Measurements from ENCODE around the gene MPP3.

DNA sequence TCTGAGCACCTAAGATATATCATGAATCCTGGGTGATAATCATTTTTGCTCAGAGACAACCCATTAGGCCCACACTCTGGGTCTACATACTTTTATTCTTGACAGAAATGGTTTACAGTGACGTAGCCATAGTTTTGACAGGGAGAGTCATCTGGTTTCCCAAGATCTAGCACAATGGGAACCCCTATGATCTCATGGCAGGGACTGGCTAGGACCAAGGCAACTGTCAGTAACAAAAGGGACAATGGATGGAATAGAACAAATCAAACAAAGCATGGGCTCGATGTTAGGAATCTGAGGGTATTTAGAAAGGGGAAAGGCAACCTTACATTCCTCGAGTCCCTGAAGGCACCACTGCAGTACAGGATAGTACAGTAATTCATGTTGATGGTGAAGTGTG lies 32.2 kb downstream of the MPP3 start:
- TF ChIP-seq, protein P1, sequence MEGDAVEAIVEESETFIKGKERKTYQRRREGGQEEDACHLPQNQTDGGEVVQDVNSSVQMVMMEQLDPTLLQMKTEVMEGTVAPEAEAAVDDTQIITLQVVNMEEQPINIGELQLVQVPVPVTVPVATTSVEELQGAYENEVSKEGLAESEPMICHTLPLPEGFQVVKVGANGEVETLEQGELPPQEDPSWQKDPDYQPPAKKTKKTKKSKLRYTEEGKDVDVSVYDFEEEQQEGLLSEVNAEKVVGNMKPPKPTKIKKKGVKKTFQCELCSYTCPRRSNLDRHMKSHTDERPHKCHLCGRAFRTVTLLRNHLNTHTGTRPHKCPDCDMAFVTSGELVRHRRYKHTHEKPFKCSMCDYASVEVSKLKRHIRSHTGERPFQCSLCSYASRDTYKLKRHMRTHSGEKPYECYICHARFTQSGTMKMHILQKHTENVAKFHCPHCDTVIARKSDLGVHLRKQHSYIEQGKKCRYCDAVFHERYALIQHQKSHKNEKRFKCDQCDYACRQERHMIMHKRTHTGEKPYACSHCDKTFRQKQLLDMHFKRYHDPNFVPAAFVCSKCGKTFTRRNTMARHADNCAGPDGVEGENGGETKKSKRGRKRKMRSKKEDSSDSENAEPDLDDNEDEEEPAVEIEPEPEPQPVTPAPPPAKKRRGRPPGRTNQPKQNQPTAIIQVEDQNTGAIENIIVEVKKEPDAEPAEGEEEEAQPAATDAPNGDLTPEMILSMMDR (IDR thresholded peaks at IDR 0.05): no peak
- TF ChIP-seq EP300 (IDR thresholded peaks at IDR 0.05): no peak

Measured in upper lobe of left lung (tissue), 4 donors.